Measurements from ENCODE around the gene FAM83E. TPM values are rescaled to one million over a fixed set of nuclear protein-coding genes. Genes with fewer than 3 reads are reported as not detected.

FAM83E gene
- polyA plus RNA-seq, 1 experiment: not detected

GRCh38 chr19:48638831-48639381 is 24.0 kb upstream of the FAM83E start:
- Histone ChIP-seq H3K9me3 (ENCODE audit: control insufficient read depth, insufficient read depth, low read length) (peaks cover 5% of the 10 kb centered on the region; the same call in 1 of the 2 replicates), H3K27me3 (ENCODE audit: control insufficient read depth, insufficient read depth, low read length) (peaks cover 2% of the 10 kb centered on the region), H3K4me3 (ENCODE audit: low read depth, low read length) (no peak overlapping the region), H3K27ac (ENCODE audit: low read depth, low read length) (no peak overlapping the region)
- ChIA-PET CTCF (no interaction called here), POLR2A (no interaction called here)
- DNase-seq (ENCODE audit: low read depth, low spot score): no peak
- TF ChIP-seq, protein P1, sequence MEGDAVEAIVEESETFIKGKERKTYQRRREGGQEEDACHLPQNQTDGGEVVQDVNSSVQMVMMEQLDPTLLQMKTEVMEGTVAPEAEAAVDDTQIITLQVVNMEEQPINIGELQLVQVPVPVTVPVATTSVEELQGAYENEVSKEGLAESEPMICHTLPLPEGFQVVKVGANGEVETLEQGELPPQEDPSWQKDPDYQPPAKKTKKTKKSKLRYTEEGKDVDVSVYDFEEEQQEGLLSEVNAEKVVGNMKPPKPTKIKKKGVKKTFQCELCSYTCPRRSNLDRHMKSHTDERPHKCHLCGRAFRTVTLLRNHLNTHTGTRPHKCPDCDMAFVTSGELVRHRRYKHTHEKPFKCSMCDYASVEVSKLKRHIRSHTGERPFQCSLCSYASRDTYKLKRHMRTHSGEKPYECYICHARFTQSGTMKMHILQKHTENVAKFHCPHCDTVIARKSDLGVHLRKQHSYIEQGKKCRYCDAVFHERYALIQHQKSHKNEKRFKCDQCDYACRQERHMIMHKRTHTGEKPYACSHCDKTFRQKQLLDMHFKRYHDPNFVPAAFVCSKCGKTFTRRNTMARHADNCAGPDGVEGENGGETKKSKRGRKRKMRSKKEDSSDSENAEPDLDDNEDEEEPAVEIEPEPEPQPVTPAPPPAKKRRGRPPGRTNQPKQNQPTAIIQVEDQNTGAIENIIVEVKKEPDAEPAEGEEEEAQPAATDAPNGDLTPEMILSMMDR (IDR thresholded peaks at IDR 0.05; ENCODE audit: low read depth, low read length): no peak

DNA sequence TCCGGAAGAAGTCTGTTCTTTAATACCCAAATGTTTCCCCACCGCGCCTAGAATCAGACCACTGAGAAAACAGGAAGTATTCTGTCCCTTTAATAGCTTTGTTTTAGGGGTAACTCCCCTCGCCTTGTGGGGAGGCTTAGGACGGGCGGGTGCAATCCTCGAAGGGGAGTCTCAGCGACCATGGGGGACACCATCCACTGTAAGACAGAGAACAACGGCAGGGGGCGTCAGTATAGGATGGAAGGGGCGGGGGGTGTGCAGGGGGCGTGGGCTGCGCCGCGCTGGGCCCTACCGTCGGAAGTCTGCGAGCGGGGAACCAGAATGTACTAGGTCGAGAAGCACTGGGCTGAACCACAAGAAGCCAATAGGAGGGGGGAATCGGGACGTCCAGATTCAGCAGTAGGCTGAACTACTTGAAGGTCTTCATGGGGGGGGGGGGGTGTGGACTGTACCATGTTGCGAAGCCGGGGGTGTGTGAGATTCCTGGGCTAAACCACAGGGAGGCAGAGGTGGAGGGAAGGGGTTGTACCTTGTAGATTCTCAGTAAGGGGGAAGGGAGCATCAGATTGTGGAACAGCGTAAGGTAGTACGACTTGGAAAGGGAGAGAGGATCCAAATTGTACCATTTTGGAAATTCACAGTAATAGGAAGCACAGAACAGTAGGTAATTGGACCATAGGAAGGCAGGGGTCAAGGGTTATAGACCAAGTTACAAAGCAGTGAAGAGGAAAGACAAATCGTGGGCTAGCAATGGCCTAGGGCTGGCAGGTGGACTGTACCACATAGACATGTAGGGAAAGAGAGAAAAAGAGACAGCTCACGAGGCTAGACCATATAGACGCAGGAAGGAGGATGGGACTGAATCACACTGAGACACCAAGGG is 23.3 kb upstream of the FAM83E start:
- CTCF ChIA-PET: no interaction called here
- peaks cover 5% of the 10 kb centered on the region; the same call in 1 of the 2 replicates for H3K9me3 ChIP-seq (ENCODE audit: control insufficient read depth, insufficient read depth, low read length)
- H3K27ac ChIP-seq (ENCODE audit: low read depth, low read length): peak overlapping the region; percentile 74

GRCh38 chr19:48637449-48637947 is 22.6 kb upstream of the FAM83E start:
- TF ChIP-seq, protein P1 (IDR thresholded peaks at IDR 0.05; ENCODE audit: low read depth, low read length): no peak
- ChIA-PET POLR2A (interaction anchor here (0.7 to 1.3 kb wide), 4 partner anchors 8 to 234 kb away, joined by 3 to 7 read pairs (median 3); partner anchors contain the start of genes CA11, RPL18 and SPHK2), CTCF (no interaction called here)
- peaks cover 5% of the 10 kb centered on the region; the same call in 1 of the 2 replicates for H3K9me3 ChIP-seq (ENCODE audit: control insufficient read depth, insufficient read depth, low read length)
- DNase-seq (ENCODE audit: low read depth, low spot score): peak; percentile 99
- no peaks in the 10 kb centered on the region for H3K27me3 ChIP-seq (ENCODE audit: control insufficient read depth, insufficient read depth, low read length)
- peak overlapping the region; percentile 66 for H3K4me3 ChIP-seq (ENCODE audit: low read depth, low read length)
- peak overlapping the region; percentile 74 for H3K27ac ChIP-seq (ENCODE audit: low read depth, low read length)

More for the DNA sequence above, 23.3 kb upstream of the FAM83E start:
- peak; percentile 94 for DNase-seq (ENCODE audit: low read depth, low spot score)
- POLR2A ChIA-PET: interaction anchor here (0.7 to 1.3 kb wide), 3 partner anchors 19 to 234 kb away, joined by 3 to 7 read pairs (median 3); partner anchors contain the start of genes RPL18 and SPHK2
- H3K4me3 ChIP-seq (ENCODE audit: low read depth, low read length): peak overlapping the region; percentile 58
- TF ChIP-seq, protein P1 (IDR thresholded peaks at IDR 0.05; ENCODE audit: low read depth, low read length): peak; percentile 30; the same call in 1 of the 2 replicates
- H3K27me3 ChIP-seq (ENCODE audit: control insufficient read depth, insufficient read depth, low read length): peaks cover 2% of the 10 kb centered on the region

GRCh38 chr19:48636859-48637448 is 22.1 kb upstream of the FAM83E start, which contains the start of gene DBP:
Gene DBP, minus strand, starts transcription at chr19:48637379. Its CDS starts 385 bp downstream, at chr19:48636994.
- ChIA-PET CTCF (no interaction called here), POLR2A (interaction anchor here (0.6 to 1.3 kb wide), 4 partner anchors 9 to 891 kb away, joined by 3 to 7 read pairs (median 4); partner anchors contain the start of genes CA11, RCN3, RPL18 and SPHK2)
- DNase-seq (ENCODE audit: low read depth, low spot score): no peak
- Histone ChIP-seq H3K4me3 (ENCODE audit: low read depth, low read length) (peak within 1 kb of the TSS; percentile 66), H3K27ac (ENCODE audit: low read depth, low read length) (peak within 1 kb of the TSS; percentile 74), H3K27me3 (ENCODE audit: control insufficient read depth, insufficient read depth, low read length) (no peaks in the 10 kb centered on the region), H3K9me3 (ENCODE audit: control insufficient read depth, insufficient read depth, low read length) (peaks cover 5% of the 10 kb centered on the region; the same call in 1 of the 2 replicates)
- TF ChIP-seq, protein P1 (IDR thresholded peaks at IDR 0.05; ENCODE audit: low read depth, low read length): peak; percentile 14

Measured in AG04450 (cell line).